DLD1 (cell line): ENCODE data around the gene ZNF629.
"Not testable (repeated sequence)": the region's sequence is repeated elsewhere in the genome, so short reads cannot be mapped to it uniquely, and the experiment has no call there.

ENCODE experiments used
- in situ Hi-C: cut with HindIII; loops from 2 replicates; pipeline ENCODE4 v1.10.0; 2017; ENCODE audit warnings: low sequenced_read_pairs

Gene ZNF629

GRCh38 chr16:30786936-30787612 is at the start of gene ZNF629:
TSS of gene ZNF629 (minus strand) at chr16:30787205. CDS start at chr16:30784482, 2,723 bp downstream.
- in situ Hi-C loops = no loop called here

- in situ Hi-C loops = no loop called here
These were observed 47.2 kb upstream of the ZNF629 start for GRCh38 chr16:30834130-30834740.

DNA sequence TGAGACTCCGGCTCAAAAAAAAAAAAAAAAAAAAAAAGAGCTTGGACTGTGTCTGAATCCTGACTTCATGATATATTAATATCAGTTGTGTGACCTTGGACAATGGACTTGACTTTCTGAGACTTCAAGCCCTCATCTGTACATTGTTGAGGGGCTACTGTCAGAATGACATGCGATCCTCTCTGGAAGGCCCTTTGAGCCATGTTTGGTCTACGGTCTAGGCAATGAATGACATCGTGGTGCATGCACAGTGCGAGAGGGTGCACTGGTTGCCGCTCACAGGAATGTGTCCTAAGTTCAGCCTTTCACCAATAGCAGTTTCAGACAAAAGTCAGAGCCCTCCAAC is 43.0 kb upstream of the ZNF629 start:
- in situ Hi-C loops = no loop called here

- in situ Hi-C loops = no loop called here
These were observed 42.4 kb upstream of the ZNF629 start for GRCh38 chr16:30829130-30830071.

DNA sequence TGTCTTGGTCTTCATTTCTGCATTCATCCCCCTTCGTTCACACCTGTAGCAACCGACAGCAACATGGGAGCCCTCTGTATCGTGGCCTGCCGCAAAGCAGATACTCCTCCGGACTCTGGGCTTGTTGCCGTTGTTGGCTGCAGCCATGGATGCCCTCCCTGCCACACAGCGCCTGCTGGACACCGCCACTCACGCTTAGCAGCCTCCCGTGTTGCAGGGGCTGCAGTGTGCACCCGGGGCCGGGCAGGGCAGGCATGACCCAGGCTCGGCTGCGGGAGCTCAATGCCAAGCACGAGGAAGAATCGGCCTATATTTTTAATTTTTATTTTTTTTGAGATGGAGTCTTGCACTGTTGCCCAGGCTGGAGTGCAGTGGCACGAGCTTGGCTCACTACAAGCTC is 34.9 kb upstream of the ZNF629 start:
- in situ Hi-C loops = no loop called here

DNA sequence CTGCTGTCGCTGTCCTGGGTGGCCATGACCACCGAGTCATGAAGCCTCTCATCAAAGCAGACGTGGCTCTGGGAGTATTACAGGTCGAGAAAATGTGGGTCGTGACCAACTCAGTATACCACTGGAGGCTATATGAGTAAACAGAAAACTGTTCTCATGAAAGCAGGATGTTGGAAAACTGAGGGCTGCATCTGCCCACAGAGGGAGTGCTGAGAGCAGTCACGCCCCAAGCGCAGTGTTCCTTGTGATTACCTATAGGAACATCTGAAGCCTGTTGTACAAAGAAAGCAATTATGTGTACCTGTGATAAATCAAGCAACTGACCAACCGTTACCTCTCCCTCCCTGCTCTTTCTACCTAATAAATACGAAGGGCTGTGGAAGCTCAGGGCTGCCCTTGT is 34.4 kb upstream of the ZNF629 start:
- in situ Hi-C loops = not testable (repeated sequence)

DNA sequence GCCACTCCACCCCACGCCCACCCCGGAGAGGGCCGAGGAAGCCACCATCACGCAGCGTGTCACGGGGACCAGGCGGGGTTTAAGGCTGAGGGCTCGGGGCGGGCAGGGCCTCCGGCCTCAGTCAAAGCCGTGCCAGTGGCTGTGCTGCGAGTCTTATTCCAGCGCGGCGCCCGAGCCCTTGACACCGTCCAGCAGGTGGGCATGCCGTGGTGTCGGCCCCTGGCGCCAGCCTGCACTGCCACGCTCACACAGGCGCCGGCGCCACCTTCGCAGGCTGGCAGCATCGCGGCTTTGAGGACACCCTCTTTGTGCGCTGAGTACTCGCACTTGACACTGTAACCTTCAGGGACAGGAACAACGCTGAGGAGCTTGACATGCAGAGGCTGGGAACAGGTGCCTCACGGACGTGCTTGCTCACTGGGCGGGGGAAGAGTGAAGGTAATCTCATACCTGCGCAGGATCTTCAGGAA is 34.0 kb upstream of the ZNF629 start:
- in situ Hi-C loops = no loop called here

DNA sequence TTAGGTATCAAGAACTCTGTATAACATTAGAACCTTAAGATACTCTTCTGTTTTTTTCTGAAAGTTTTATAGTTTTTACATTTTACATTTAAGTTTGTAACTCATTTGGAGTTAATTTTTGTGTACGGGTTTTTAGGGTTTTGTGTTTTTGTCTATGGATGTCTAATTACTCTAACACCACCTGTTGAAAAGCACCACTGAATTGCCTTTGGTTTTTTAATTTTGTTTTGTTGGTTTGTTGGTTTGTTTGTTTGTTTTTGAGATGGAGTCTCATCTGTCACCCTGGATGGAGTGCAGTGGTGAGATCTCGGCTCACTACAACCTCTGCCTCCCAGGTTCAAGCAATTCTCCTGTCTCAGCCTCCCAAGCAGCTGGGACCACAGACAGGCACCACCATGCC is 29.8 kb upstream of the ZNF629 start:
- in situ Hi-C loops = no loop called here

- in situ Hi-C loops = no loop called here
These were observed 26.8 kb upstream of the ZNF629 start for GRCh38 chr16:30813821-30814189.

DNA sequence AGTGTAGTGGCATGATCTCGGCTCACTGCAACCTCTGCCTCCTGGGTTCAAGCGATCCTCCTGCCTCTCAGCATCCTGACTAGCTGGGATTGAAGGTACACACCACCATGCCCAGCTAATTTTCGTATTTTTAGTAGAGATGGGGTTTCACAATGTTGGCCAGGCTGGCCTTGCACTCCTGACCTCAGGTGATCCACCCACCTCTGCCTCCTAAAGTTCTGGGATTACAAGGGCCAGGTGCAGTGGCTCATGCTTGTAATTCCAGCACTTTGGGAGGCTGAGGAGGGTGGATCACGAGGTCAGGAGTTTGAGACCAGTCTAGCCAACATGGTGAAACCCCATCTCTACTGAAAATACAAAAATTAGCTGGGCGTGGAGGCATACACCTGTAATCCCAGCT is 22.7 kb upstream of the ZNF629 start:
- in situ Hi-C loops = not testable (repeated sequence)

GRCh38 chr16:30808890-30809426 is 22.0 kb upstream of the ZNF629 start:
- in situ Hi-C loops = not testable (repeated sequence)

DNA sequence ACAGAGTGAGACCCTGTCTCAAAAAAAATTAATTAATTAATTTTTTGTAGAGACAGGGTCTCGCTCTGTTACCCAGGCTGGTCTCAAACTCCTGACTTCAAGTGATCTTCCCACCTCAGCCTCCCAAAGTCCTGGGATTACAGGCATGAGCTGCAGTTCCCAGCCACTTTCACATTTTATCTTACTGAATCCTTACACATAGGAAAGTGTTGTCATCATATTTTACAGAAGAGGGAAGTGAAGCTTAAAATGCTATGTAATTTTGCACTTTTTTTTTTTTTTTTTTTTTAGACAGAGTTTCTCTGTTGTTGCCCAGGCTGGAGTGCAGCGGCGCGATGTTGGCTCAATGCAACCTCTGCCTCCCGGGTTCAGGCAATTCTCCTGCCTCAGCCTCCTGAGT is 21.1 kb upstream of the ZNF629 start:
- in situ Hi-C loops = no loop called here

DNA sequence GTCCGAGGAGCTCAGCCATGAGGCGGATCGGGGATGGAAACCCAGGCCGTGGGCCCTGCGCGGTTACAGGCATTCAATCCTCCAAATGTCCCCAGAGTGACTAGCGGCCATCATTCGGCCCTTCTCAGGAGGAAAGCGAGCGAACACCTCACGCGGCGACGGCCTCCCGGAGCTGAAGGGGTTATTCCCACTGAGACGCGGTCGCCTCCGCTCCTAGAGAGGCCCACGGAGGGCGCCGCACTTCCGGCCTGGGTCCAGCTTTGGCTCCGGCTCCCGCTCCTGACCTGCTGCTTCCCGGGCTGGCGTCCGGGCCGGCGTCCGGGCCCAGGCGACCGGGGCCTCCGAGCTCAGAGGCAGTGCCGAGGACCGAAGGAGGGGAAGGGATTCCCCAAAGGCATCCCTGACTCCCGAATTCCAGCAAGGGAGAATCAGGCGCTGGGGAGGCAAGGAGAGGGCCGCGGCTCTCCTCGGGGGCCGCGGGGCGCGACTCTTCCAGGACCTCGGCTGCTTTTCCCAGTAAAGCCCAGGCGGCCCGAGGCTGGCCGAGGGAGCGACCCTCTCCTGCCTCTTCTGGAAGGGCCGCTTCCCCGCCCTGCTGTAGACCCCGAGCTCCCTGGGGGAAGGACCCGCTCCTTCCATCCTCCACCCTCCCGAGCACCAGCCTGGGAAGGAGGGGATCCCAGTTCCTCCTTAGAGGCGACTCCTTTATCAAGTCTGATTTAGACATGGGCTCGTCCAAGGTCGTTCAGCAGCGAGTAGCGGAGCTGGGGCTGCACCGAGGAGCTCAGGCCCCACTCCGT is 18.6 kb upstream of the ZNF629 start:
- in situ Hi-C loops = no loop called here

GRCh38 chr16:30805056-30805369 is 18.0 kb upstream of the ZNF629 start:
- in situ Hi-C loops = no loop called here

- in situ Hi-C loops = no loop called here
These were observed 15.9 kb upstream of the ZNF629 start for GRCh38 chr16:30802936-30803335.

DNA sequence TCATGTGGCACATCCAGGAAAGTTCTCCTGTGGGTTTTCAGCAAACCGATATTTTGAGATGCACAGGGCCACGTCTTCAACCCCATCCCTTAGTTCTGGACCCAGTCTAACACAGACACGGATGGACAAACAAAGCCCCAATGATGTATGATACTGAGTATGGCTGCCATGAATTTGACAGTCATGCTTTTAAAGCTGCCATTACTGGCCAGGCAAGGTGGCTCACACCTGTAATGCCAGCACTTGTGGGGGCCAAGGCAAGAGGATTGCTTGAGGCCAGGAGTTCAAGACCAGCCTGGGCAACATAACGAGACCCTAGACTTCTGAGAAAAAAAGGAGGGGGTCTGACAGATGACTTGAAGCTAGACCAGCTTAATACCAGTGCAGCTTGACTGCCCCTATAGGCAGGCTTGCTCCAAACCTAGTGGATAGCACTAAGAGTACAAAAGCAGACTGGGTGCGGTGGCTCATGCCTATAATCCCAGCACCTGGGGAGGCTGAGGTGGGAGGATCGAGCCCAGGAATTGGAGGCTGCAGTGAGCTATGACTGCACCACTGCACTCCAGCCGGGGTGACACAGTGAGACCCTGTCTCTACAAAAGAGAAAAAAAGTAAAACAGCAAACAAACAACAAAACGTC is 10.8 kb upstream of the ZNF629 start:
- in situ Hi-C loops = no loop called here

DNA sequence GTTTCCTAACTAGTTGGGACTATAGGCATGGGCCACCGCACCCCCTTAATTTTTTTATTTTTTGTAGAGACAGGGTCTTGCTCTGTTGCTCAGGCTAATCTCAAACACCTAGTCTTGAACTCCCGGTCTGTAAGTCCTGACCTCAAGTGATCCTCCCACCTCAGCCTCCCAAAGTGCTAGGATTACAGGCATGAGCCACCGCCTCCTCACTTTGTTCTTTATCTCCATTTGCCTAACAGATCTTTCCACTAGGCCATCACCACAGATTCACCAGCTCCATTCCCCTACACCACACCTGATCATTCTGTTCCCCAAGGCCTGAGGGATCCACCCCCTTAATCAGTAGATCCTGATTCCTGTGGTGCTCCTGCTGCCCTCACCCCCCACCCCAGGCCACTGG is 7.6 kb upstream of the ZNF629 start:
- in situ Hi-C loops = no loop called here

DNA sequence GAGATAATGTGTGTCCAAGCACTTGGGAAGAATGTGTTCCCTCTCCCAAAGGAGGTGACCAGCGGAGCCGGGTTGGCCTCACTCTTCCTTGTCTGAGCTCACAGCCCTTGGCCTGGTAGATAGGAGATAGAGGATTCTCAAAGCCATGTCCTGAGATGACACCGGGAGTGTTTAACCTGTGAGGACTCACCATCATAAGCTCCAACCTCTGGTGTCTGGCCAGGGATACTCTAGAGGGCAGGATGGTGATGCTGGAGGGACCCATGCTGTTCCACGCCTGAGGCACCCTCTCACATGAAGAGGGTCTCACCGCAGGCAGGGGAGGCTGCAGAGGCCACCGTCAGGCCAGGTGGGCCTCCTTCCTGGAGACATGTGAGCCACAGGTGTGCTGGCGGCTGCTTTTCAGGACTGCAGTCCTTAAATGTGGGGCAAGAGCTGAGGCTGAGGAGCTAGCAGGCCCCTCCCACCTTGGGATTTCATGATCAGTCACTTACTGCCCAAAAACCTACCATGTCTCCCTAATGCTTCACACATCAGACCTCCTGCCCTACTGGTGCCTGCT is 6.6 kb upstream of the ZNF629 start:
- in situ Hi-C loops = no loop called here

GRCh38 chr16:30787613-30788378 is 791 bp upstream of the ZNF629 start:
- in situ Hi-C loops = no loop called here
